A549 (cell line): Measurements from ENCODE around the gene KCTD1. TPM values are rescaled to one million over a fixed set of nuclear protein-coding genes. Genes with fewer than 3 reads are reported as not detected.
A peak's percentile ranks its signal among the peaks of the same experiment; 100 is the strongest.

Source experiments
- ATAC-seq, 2 experiments: fragments of 200-7000 bp in 1 of 2; fragments of >200 bp in 1 of 2; cut with Nextera tagmentation in 1 of 2; cut with Tn5 transposase in 1 of 2; 3 replicates each; pipeline versions ENCODE4 v1.8.0 to v1.9.1; 2018 to 2020; ENCODE audit warnings: mild to moderate bottlenecking in 1 of 2, moderate library complexity in 1 of 2
- CTCF ChIA-PET: fragments of 300-600 bp; sonication (Branson Sonifier 250); formaldehyde crosslinking; extraction: SDS; loops from one replicate; lab custom pipeline; 2021; ENCODE audit warnings: antibody characterized with exemption, inconsistent platforms; lab: Yijun Ruan, JAX
- POLR2A ChIA-PET: fragments of 350-600 bp; formaldehyde crosslinking; extraction: SDS; loops from one replicate; lab custom pipeline; 2021; ENCODE audit warnings: antibody characterized with exemption, inconsistent platforms; lab: Yijun Ruan, JAX
- DNase-seq, 2 experiments: peaks; one replicate each; pipeline versions ENCODE4 v3.0.0 to v3.0.0-alpha.2; 2011 to 2016; ENCODE audit warnings: low read depth in 1 of 2, low spot score in 1 of 2
- FAIRE-seq: peaks from 2 replicates; lab custom pipeline; 2011; peaks lifted over from hg19 to GRCh38; lab: Jason Lieb, UNC
- H3K27ac ChIP-seq, 2 experiments: fragments of >200 bp; sonication (Bioruptor Twin); formaldehyde crosslinking; 3 replicates each; pipeline ENCODE4 v1.5.1; 2016 to 2017
- H3K4me1 ChIP-seq: fragments of >200 bp; sonication (Bioruptor Twin); formaldehyde crosslinking; 3 replicates; pipeline ENCODE4 v1.6.1; 2016
- H3K4me2 ChIP-seq: fragments of >200 bp; sonication (Bioruptor Twin); formaldehyde crosslinking; 3 replicates; pipeline ENCODE4 v1.6.1; 2016
- H3K4me3 ChIP-seq: fragments of >200 bp; sonication (Bioruptor Twin); formaldehyde crosslinking; 3 replicates; pipeline ENCODE4 v1.5.1; 2016
- H3K9me3 ChIP-seq: fragments of >200 bp; sonication (Bioruptor Twin); formaldehyde crosslinking; 3 replicates; pipeline ENCODE4 v1.6.1; 2016
- ATOH8 ChIP-seq: fragments of 250-450 bp; sonication (Bioruptor Pico); IDR thresholded peaks from 2 replicates; pipeline ENCODE4 v1.5.0; 2020; ENCODE audit warnings: low read depth, mild to moderate bottlenecking, moderate library complexity
- BCL3 ChIP-seq: fragments of >200 bp; sonication (Bioruptor Twin); formaldehyde crosslinking; IDR thresholded peaks from 3 replicates; pipeline ENCODE4 v1.6.1; 2016
- BHLHE40 ChIP-seq: IDR thresholded peaks from 2 replicates; pipeline ENCODE4 v1.6.1; 2012; ENCODE audit warnings: low read depth, low read length, inconsistent platforms
- CBX8 ChIP-seq: fragments of 200-600 bp; sonication (generic); IDR thresholded peaks from 2 replicates; pipeline ENCODE4 v1.6.1; 2016
- CEBPB ChIP-seq, 2 experiments: fragments of >200 bp in 1 of 2; sonication (Bioruptor Twin) in 1 of 2; formaldehyde crosslinking in 1 of 2; IDR thresholded peaks; 2 replicates each; pipeline ENCODE4 v1.6.1; 2012 to 2016
- CHD4 ChIP-seq: fragments of 200-600 bp; sonication (generic); IDR thresholded peaks from 2 replicates; pipeline ENCODE4 v1.6.1; 2016; ENCODE audit warnings: antibody characterized with exemption, mild to moderate bottlenecking, borderline replicate concordance
- E2F6 ChIP-seq: IDR thresholded peaks from 2 replicates; pipeline ENCODE4 v1.6.1; 2012; ENCODE audit warnings: low read depth, borderline replicate concordance
- EHF ChIP-seq: fragments of 250-450 bp; sonication (Bioruptor Pico); IDR thresholded peaks from 2 replicates; pipeline ENCODE4 v1.5.0; 2020; ENCODE audit warnings: mild to moderate bottlenecking
- EP300 ChIP-seq, 2 experiments: fragments of >200 bp; sonication (Bioruptor Twin); formaldehyde crosslinking; IDR thresholded peaks; 2 replicates in 1 of 2; 3 replicates in 1 of 2; pipeline ENCODE4 v1.6.1; 2016 to 2017
- ESRRA ChIP-seq: fragments of 150-350 bp; IDR thresholded peaks from 2 replicates; pipeline ENCODE4 v1.6.1; 2014; ENCODE audit warnings: mild to moderate bottlenecking, low read length, borderline replicate concordance
- FOSL2 ChIP-seq, 2 experiments: fragments of 450-650 bp in 1 of 2; fragments of >200 bp in 1 of 2; sonication (Bioruptor Twin) in 1 of 2; formaldehyde crosslinking; IDR thresholded peaks; 2 replicates each; pipeline versions ENCODE4 v1.5.0 to v1.6.1; 2016 to 2020; ENCODE audit warnings: mild to moderate bottlenecking in 1 of 2, moderate library complexity in 1 of 2
- HES2 ChIP-seq: fragments of >200 bp; sonication (Bioruptor Twin); formaldehyde crosslinking; IDR thresholded peaks from 2 replicates; pipeline ENCODE4 v1.6.1; 2016
- HEYL ChIP-seq: fragments of 250-450 bp; sonication (Bioruptor Pico); IDR thresholded peaks from 2 replicates; pipeline ENCODE4 v1.8.0; 2021; ENCODE audit warnings: mild to moderate bottlenecking, moderate library complexity
- HOXA7 ChIP-seq: fragments of 250-450 bp; sonication (Bioruptor Pico); IDR thresholded peaks from 2 replicates; pipeline ENCODE4 v1.5.0; 2020; ENCODE audit warnings: mild to moderate bottlenecking, moderate library complexity
- HOXB13 ChIP-seq: fragments of 250-450 bp; sonication (Bioruptor Pico); IDR thresholded peaks from 2 replicates; pipeline ENCODE4 v1.5.0; 2020; ENCODE audit warnings: low read depth, mild to moderate bottlenecking, moderate library complexity
- JUNB ChIP-seq: fragments of >200 bp; sonication (Bioruptor Twin); formaldehyde crosslinking; IDR thresholded peaks from 2 replicates; pipeline ENCODE4 v1.6.1; 2016
- MYC ChIP-seq: IDR thresholded peaks from 2 replicates; pipeline ENCODE4 v1.6.1; 2012; ENCODE audit warnings: mild to moderate bottlenecking, inconsistent platforms, low read length, improper control_type of control experiment, borderline replicate concordance
- NFE2L2 ChIP-seq: fragments of 150-350 bp; conservative IDR thresholded peaks from 2 replicates; pipeline ENCODE4 v1.6.1; 2014; ENCODE audit warnings: low read length
- NPAS2 ChIP-seq: fragments of 250-450 bp; sonication (Bioruptor Pico); IDR thresholded peaks from 2 replicates; pipeline ENCODE4 v1.8.0; 2022; ENCODE audit warnings: mild to moderate bottlenecking, moderate library complexity, borderline replicate concordance
- PBX3 ChIP-seq: IDR thresholded peaks from 2 replicates; pipeline ENCODE4 v1.6.1; 2012
- PHF8 ChIP-seq: fragments of 200-600 bp; sonication (generic); IDR thresholded peaks from 2 replicates; pipeline ENCODE4 v1.6.1; 2016; ENCODE audit warnings: low read depth, mild to moderate bottlenecking, antibody characterized with exemption, moderate library complexity, borderline replicate concordance
- POLR2A ChIP-seq: IDR thresholded peaks from 2 replicates; pipeline ENCODE4 v1.6.1; 2012; ENCODE audit warnings: mild to moderate bottlenecking, low read length
- POLR2AphosphoS2 ChIP-seq: conservative IDR thresholded peaks from 2 replicates; pipeline ENCODE4 v1.6.1; 2012; ENCODE audit warnings: low read length, improper control_type of control experiment, inconsistent platforms
- RCOR1 ChIP-seq: fragments of 150-350 bp; IDR thresholded peaks from 2 replicates; pipeline ENCODE4 v1.6.1; 2014; ENCODE audit warnings: antibody characterized with exemption, low read length, low read depth
- REST ChIP-seq: fragments of 200-600 bp; sonication (generic); IDR thresholded peaks from 2 replicates; pipeline ENCODE4 v1.6.1; 2016; ENCODE audit warnings: antibody characterized with exemption, mild to moderate bottlenecking, moderate library complexity
- SMC3 ChIP-seq: fragments of >200 bp; sonication (Bioruptor Twin); formaldehyde crosslinking; IDR thresholded peaks from 3 replicates; pipeline ENCODE4 v1.6.1; 2018; ENCODE audit warnings: inconsistent platforms
- SREBF2 ChIP-seq: fragments of 450-650 bp; IDR thresholded peaks from 2 replicates; pipeline ENCODE4 v1.6.1; 2014; ENCODE audit warnings: mild to moderate bottlenecking, moderate library complexity
- USF2 ChIP-seq: fragments of 450-650 bp; IDR thresholded peaks from 2 replicates; pipeline ENCODE4 v1.6.1; 2014; ENCODE audit warnings: antibody characterized with exemption
- ZFP36 ChIP-seq: fragments of 450-650 bp; IDR thresholded peaks from 2 replicates; pipeline ENCODE4 v1.6.1; 2014; ENCODE audit warnings: borderline replicate concordance; ENCODE audit not compliant: partially characterized antibody
- ZNF302 ChIP-seq: fragments of 250-450 bp; sonication (Bioruptor Pico); IDR thresholded peaks from 2 replicates; pipeline ENCODE4 v1.9.0; 2021; ENCODE audit warnings: inconsistent platforms, mild to moderate bottlenecking, moderate library complexity
- WGBS: methylation state at CpG from one replicate; pipeline ENCODE4 v1.1.6; 2017; ENCODE audit errors: missing lambda C conversion rate; 5-methylcytosine and 5-hydroxymethylcytosine counted together
- polyA plus RNA-seq, 4 experiments: library from polyadenylated mRNA; depleted of rRNA in 3 of 4; stranded (reverse); fragments of >200 nt; fragmentation: RNase III in 1 of 4; extraction: RNeasy Plus Mini Kit Qiagen cat#74134 plus additional on column Dnase treatment in 1 of 4; gene quantifications; 2 replicates in 3 of 4; 3 replicates in 1 of 4; pipeline ENCODE4 v1.2.3, GENCODE V29; 2011 to 2017

KCTD1 gene
- polyA plus RNA-seq, 2 of the 4 experiments (the other 2 are of a cell fraction), result 26.1 to 32.1 TPM

- TF ChIP-seq REST, result no peak
- TF ChIP-seq BCL3, result peak; percentile 90; the same call in 2 of the 3 replicates
- peak; percentile 85 to 97 for TF ChIP-seq CEBPB (IDR thresholded peaks at IDR 0.05)
- peak; percentile 36; the same call in 1 of the 2 replicates for TF ChIP-seq PBX3
- no peak for TF ChIP-seq POLR2A
- TF ChIP-seq, all 56 proteins: peak for 13
Measured at GRCh38 chr18:26480897-26481795, 67.2 kb downstream of the KCTD1 start (continued).

GRCh38 chr18:26479681-26480079, 68.7 kb downstream of the KCTD1 start:
- H3K27ac ChIP-seq, result peak overlapping the region; percentile 97 to 98
- WGBS, result 17% methylated on average over 6 of the region's 6 CpGs
- CTCF ChIA-PET, result interaction anchor here (0.6 to 1.8 kb wide), 3 partner anchors 9 to 96 kb away, joined by 3 to 7 read pairs (median 3); no protein-coding TSS in a partner anchor
- no peak overlapping the region for H3K4me3 ChIP-seq
- H3K4me1 ChIP-seq, result peaks cover 78% of the 10 kb centered on the region
- POLR2A ChIA-PET, result interaction anchor here (1.9 to 2.0 kb wide), 2 partner anchors 9 to 68 kb away, joined by 5 to 11 read pairs; partner anchors contain the start of gene KCTD1
- FAIRE-seq, result no peak
- 0 out of 3 replicates have a peak, but pooled peaks cover 2% of the 10 kb centered on the region for H3K9me3 ChIP-seq
- H3K4me2 ChIP-seq, result peak overlapping the region; percentile 72
- no peak for ATAC-seq
- DNase-seq, result no peak
- TF ChIP-seq RCOR1 (no peak), ZNF302 (peak; percentile 13; the same call in 1 of the 2 replicates), BHLHE40 (no peak), PHF8 (no peak), CBX8 (no peak), E2F6 (no peak), FOSL2 (IDR thresholded peaks at IDR 0.05) (no peak), FOSL2 (CRISPR knock-in tag; IDR thresholded peaks at IDR 0.05) (no peak), JUNB (no peak), ESRRA (no peak), EP300 (IDR thresholded peaks at IDR 0.05) (no peak), CEBPB (IDR thresholded peaks at IDR 0.05) (no peak), MYC (no peak), ZFP36 (no peak), HES2 (no peak), NPAS2 (no peak), SMC3 (no peak), HEYL (CRISPR knock-in tag) (0 out of 2 replicates have a peak, but pooled peaks have one; percentile 56), CHD4 (no peak), NFE2L2 (no peak), SREBF2 (no peak), HOXB13 (CRISPR knock-in tag) (no peak), ATOH8 (0 out of 2 replicates have a peak, but pooled peaks have one; percentile 55), POLR2AphosphoS2 (no peak), EHF (no peak), HOXA7 (no peak), USF2 (no peak)
